K562 (cell line): Measurements from ENCODE around the gene MACF1. TPM values are rescaled to one million over a fixed set of nuclear protein-coding genes. Genes with fewer than 3 reads are reported as not detected.

Experiments
- ATAC-seq: fragments of 200-7000 bp; cut with Tn5 transposase; 3 replicates; pipeline ENCODE4 v1.9.1; 2020; ENCODE audit warnings: moderate library complexity
- BruUV-seq: library from RNA; stranded (reverse); fragments of 400-500 nt; replicated peaks from 2 replicates; lab custom pipeline; 2021; lab: Mats Ljungman, UMichigan
- CTCF ChIA-PET: fragments of 300-600 bp; formaldehyde crosslinking; extraction: SDS; loops from one replicate; lab custom pipeline; 2021; ENCODE audit warnings: low intra/inter-chr PET ratio; lab: Yijun Ruan, JAX
- POLR2A ChIA-PET: fragments of 300-600, 350-650 bp; sonication (Branson Sonifier 250); formaldehyde crosslinking; extraction: SDS; loops from one replicate; lab custom pipeline; 2021; ENCODE audit warnings: antibody characterized with exemption, inconsistent platforms; lab: Yijun Ruan, JAX
- DNase-seq, 4 experiments: peaks; one replicate each; pipeline versions ENCODE4 v3.0.0 to v3.0.0-alpha.2; 2011 to 2018; ENCODE audit warnings: low spot score in 3 of 4, mixed read lengths in 3 of 4; ENCODE audit errors: extremely low read depth in 1 of 4
- FAIRE-seq: peaks from 2 replicates; lab custom pipeline; 2011; peaks lifted over from hg19 to GRCh38; lab: Jason Lieb, UNC
- H2AFZ ChIP-seq: 2 replicates; pipeline ENCODE4 v1.6.0; 2011; ENCODE audit warnings: low read depth, low read length, control low read depth, inconsistent platforms
- H3K27ac ChIP-seq: fragments of 200-600 bp; 3 replicates; pipeline ENCODE4 v1.8.0; 2011; ENCODE audit warnings: low read depth, mild to moderate bottlenecking, control low read depth, inconsistent platforms, low read length, moderate library complexity, mixed read lengths; ENCODE audit errors: extremely low read depth
- H3K27me3 ChIP-seq, 2 experiments: fragments of 300-600 bp in 1 of 2; 2 replicates in 1 of 2; 3 replicates in 1 of 2; pipeline versions ENCODE4 v1.6.0 to v1.8.0; 2011; ENCODE audit warnings: inconsistent platforms in 2 of 2, low read length in 2 of 2, mild to moderate bottlenecking in 1 of 2, mixed read lengths in 1 of 2, moderate library complexity in 1 of 2; ENCODE audit not compliant: control insufficient read depth in 2 of 2, insufficient read depth in 2 of 2
- H3K36me3 ChIP-seq: fragments of 300-600 bp; 3 replicates; pipeline ENCODE4 v1.8.0; 2011; ENCODE audit warnings: mild to moderate bottlenecking, low read length, inconsistent platforms; ENCODE audit not compliant: control insufficient read depth, insufficient read depth
- H3K4me1 ChIP-seq, 2 experiments: fragments of 200-600 bp in 1 of 2; replicated peaks in 1 of 2; 2 replicates in 1 of 2; 3 replicates in 1 of 2; pipeline versions ENCODE4 v1.5.1 to v1.8.0; 2011; ENCODE audit warnings: inconsistent platforms in 2 of 2, low read length in 2 of 2, mild to moderate bottlenecking in 1 of 2, mixed read lengths in 1 of 2, moderate library complexity in 1 of 2; ENCODE audit not compliant: control insufficient read depth in 2 of 2, insufficient read depth in 2 of 2
- H3K4me2 ChIP-seq: 2 replicates; pipeline ENCODE4 v1.6.1; 2011; ENCODE audit warnings: low read length, control low read depth, inconsistent platforms, mixed read lengths; ENCODE audit not compliant: insufficient read depth
- H3K4me3 ChIP-seq: fragments of 200-600 bp; sonication (generic), shearing (Covaris generic); 2 replicates; pipeline ENCODE4 v1.5.1; 2016; ENCODE audit warnings: control low read depth, inconsistent platforms
- H3K79me2 ChIP-seq: fragments of 200-600 bp; 3 replicates; pipeline ENCODE4 v1.8.0; 2011; ENCODE audit warnings: low read length, inconsistent platforms; ENCODE audit not compliant: control insufficient read depth, insufficient read depth
- H3K9ac ChIP-seq, 2 experiments: 2 replicates each; pipeline versions ENCODE4 v1.6.0 to v1.6.1; 2011; ENCODE audit warnings: low read depth in 2 of 2, low read length in 2 of 2, control low read depth in 1 of 2, inconsistent platforms in 1 of 2, mild to moderate bottlenecking in 1 of 2, mixed read lengths in 1 of 2; ENCODE audit not compliant: insufficient read depth in 1 of 2
- H3K9me1 ChIP-seq: one replicate; pipeline ENCODE4 v1.6.0; 2011; ENCODE audit warnings: inconsistent platforms, mild to moderate bottlenecking, low read length, moderate library complexity; ENCODE audit not compliant: control insufficient read depth, insufficient read depth
- H3K9me3 ChIP-seq: replicated peaks from 2 replicates; pipeline ENCODE4 v1.5.1; 2011; ENCODE audit warnings: low read depth, low read length, inconsistent platforms; ENCODE audit not compliant: control insufficient read depth, insufficient read depth
- H4K20me1 ChIP-seq: replicated peaks from 2 replicates; pipeline ENCODE4 v1.6.1; 2011; ENCODE audit warnings: low read length, inconsistent platforms, mixed read lengths; ENCODE audit not compliant: control insufficient read depth, insufficient read depth
- DPF2 ChIP-seq: fragments of 450-650 bp; IDR thresholded peaks from 2 replicates; pipeline ENCODE4 v1.6.1; 2016
- SRSF1 ChIP-seq: fragments of 200-400 bp; formaldehyde crosslinking; IDR thresholded peaks from 2 replicates; pipeline ENCODE4 v1.6.1; 2017; ENCODE audit warnings: mild to moderate bottlenecking, low read depth, low read length, moderate library complexity
- TAF9B ChIP-seq: fragments of 450-650 bp; IDR thresholded peaks from 2 replicates; pipeline ENCODE4 v1.6.1; 2018; ENCODE audit warnings: mild to moderate bottlenecking; ENCODE audit not compliant: partially characterized antibody
- TAL1 ChIP-seq: fragments of 450-650 bp; IDR thresholded peaks from 2 replicates; pipeline ENCODE4 v1.6.1; 2016; ENCODE audit warnings: mild to moderate bottlenecking
- TCF3 ChIP-seq: sonication (generic); formaldehyde crosslinking; IDR thresholded peaks from 2 replicates; pipeline ENCODE4 v1.4.0; 2020; ENCODE audit warnings: mild to moderate bottlenecking, missing genetic modification reagents
- WGBS: fragments of 100-300 bp; shearing (Covaris generic); methylation state at CpG from one replicate; pipeline ENCODE4 v1.1.6; 2016; ENCODE audit warnings: low coverage, mixed read lengths; ENCODE audit not compliant: insufficient coverage; ENCODE audit errors: missing lambda C conversion rate; 5-methylcytosine and 5-hydroxymethylcytosine counted together
- in situ Hi-C: fragments of 300-500 bp; cut with MboI; formaldehyde crosslinking; loops from 4 replicates; pipeline ENCODE4 v1.15.0; 2018; ENCODE audit warnings: inconsistent platforms, mixed read lengths
- intact Hi-C: fragments of 100-400 bp; cut with micrococcal nuclease; formaldehyde crosslinking; loops from 2 replicates; pipeline ENCODE4 v1.14.2; 2022
- polyA plus RNA-seq, 8 experiments: library from polyadenylated mRNA; depleted of rRNA in 4 of 8; stranded (reverse) in 5 of 8; unstranded in 3 of 8; fragments of >200 nt; fragmentation: Nextera tagmentation in 2 of 8; fragmentation: Illumina TruSeq in 1 of 8; extraction: Ambion mirVana in 2 of 8; extraction: Trizol in 1 of 8; gene quantifications; 2 replicates each; pipeline versions ENCODE4 v1.2.1 to v1.2.3, GENCODE V29; 2011 to 2014; ENCODE audit warnings: inconsistent platforms in 1 of 8, missing spikeins in 1 of 8
- total RNA-seq, 7 experiments: library from RNA; depleted of rRNA in 6 of 7; stranded (reverse); fragments of >200 nt in 6 of 7; fragmentation: Illumina TruSeq in 2 of 7; extraction: Trizol in 2 of 7; gene quantifications; 2 replicates each; pipeline versions ENCODE4 v1.2.1 to v1.2.3, GENCODE V29; 2011 to 2021; ENCODE audit warnings: low replicate concordance in 1 of 7
- TF ChIP-seq, protein P1 (sequence below): sonication (generic); formaldehyde crosslinking; IDR thresholded peaks from 2 replicates; pipeline ENCODE4 v1.8.1; 2023; ENCODE audit warnings: mild to moderate bottlenecking, missing genetic modification reagents

MACF1 gene
- total and polyA plus RNA-seq, 9 of the 15 experiments (the other 6 are each of a cell fraction or from before 2014, with no cell fraction given): 13.2 to 232 (median 112) TPM

DNA sequence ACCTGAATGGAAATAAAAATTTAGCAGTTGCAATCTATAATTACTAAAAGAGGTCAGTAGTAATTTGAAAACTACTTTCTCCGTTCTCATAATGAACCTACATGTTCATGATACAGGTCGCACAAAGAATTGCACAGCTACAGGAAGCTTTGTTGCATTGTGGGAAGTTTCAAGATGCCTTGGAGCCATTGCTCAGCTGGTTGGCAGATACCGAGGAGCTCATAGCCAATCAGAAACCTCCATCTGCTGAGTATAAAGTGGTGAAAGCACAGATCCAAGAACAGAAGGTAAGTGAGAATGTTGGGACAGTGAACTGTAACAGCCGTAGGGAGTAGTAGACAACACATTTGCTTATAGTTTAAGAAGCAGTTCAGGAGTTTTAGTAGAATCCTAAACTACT lies 218.1 kb downstream of the MACF1 start:
- CTCF ChIA-PET: no interaction called here

More for the DNA sequence above, 218.1 kb downstream of the MACF1 start:
- in situ Hi-C loops (no loop called here), intact Hi-C loops (no loop called here)
- no peak for TF ChIP-seq DPF2
- TF ChIP-seq SRSF1: no peak
- TF ChIP-seq, protein P1, sequence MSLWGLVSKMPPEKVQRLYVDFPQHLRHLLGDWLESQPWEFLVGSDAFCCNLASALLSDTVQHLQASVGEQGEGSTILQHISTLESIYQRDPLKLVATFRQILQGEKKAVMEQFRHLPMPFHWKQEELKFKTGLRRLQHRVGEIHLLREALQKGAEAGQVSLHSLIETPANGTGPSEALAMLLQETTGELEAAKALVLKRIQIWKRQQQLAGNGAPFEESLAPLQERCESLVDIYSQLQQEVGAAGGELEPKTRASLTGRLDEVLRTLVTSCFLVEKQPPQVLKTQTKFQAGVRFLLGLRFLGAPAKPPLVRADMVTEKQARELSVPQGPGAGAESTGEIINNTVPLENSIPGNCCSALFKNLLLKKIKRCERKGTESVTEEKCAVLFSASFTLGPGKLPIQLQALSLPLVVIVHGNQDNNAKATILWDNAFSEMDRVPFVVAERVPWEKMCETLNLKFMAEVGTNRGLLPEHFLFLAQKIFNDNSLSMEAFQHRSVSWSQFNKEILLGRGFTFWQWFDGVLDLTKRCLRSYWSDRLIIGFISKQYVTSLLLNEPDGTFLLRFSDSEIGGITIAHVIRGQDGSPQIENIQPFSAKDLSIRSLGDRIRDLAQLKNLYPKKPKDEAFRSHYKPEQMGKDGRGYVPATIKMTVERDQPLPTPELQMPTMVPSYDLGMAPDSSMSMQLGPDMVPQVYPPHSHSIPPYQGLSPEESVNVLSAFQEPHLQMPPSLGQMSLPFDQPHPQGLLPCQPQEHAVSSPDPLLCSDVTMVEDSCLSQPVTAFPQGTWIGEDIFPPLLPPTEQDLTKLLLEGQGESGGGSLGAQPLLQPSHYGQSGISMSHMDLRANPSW (CRISPR knock-in tag): no peak
- no peak for TF ChIP-seq TCF3 (CRISPR knock-in tag)
- no peak for TF ChIP-seq TAF9B
- no peak for TF ChIP-seq TAL1
- no peaks in the 10 kb centered on the region for H3K4me1 ChIP-seq
- no peak overlapping the region for H3K27ac ChIP-seq
- peaks cover 75% of the 10 kb centered on the region for H3K36me3 ChIP-seq
- BruUV-seq: no TSS peak
- ATAC-seq (0 out of 3 replicates have a peak, but pooled peaks have one; percentile 36), FAIRE-seq (no peak), DNase-seq (peak in 2 of 4 experiments; percentile 61 to 65)
- no peak overlapping the region for H3K9ac ChIP-seq
- H3K9me1 ChIP-seq: no peaks in the 10 kb centered on the region
- POLR2A ChIA-PET: interaction anchor here (0.5 to 4.1 kb wide), 2 partner anchors 10 to 247 kb away, joined by 3 to 36 read pairs; no protein-coding TSS in a partner anchor
- H3K4me2 ChIP-seq: no peak overlapping the region
- peaks cover 15% of the 10 kb centered on the region; the same call in 2 of the 3 replicates for H3K79me2 ChIP-seq
- H4K20me1 ChIP-seq: no peaks in the 10 kb centered on the region
- 92% methylated on average over 4 of the region's 4 CpGs for WGBS
- H3K9me3 ChIP-seq: no peaks in the 10 kb centered on the region
- no peak overlapping the region for H3K4me3 ChIP-seq
- no peak overlapping the region for H2AFZ ChIP-seq
- no peaks in the 10 kb centered on the region for H3K27me3 ChIP-seq
